Gastrocnemius medialis (tissue), 4 donors: Measurements from ENCODE around the gene SNORC. TPM values are rescaled to one million over a fixed set of nuclear protein-coding genes. Genes with fewer than 3 reads are reported as not detected.

Experiments
- ATAC-seq, 2 donors: fragments of 150-250 bp; one replicate each; pipeline ENCODE4 v1.9.1; 2016
- DNase-seq, 2 donors: peaks; one replicate each; pipeline ENCODE4 v3.0.0-alpha.2; 2019
- H3K27ac ChIP-seq, 4 donors: fragments of 200-600 bp; sonication (generic); 1 replicate in 1 of 4; 2 replicates in 3 of 4; pipeline ENCODE4 v1.5.1; 2016 to 2018; ENCODE audit warnings: mild to moderate bottlenecking in 2 of 4, moderate library complexity in 1 of 4
- H3K27me3 ChIP-seq, 3 donors: fragments of 200-600 bp; sonication (generic) in 2 of 3; 1 replicate in 1 of 3; 2 replicates in 2 of 3; pipeline versions ENCODE4 v1.5.1 to v1.6.0; 2016 to 2019; ENCODE audit warnings: mild to moderate bottlenecking in 1 of 3, moderate library complexity in 1 of 3
- H3K36me3 ChIP-seq, 2 donors: fragments of 200-600 bp; sonication (generic) in 1 of 2; one replicate each; pipeline ENCODE4 v1.5.1; 2017 to 2018
- H3K4me1 ChIP-seq, 2 donors: fragments of 200-600 bp; sonication (generic) in 1 of 2; one replicate each; pipeline ENCODE4 v1.5.1; 2016 to 2017; ENCODE audit warnings: mild to moderate bottlenecking in 2 of 2
- H3K4me3 ChIP-seq, 4 donors: fragments of 200-600 bp; sonication (generic) in 3 of 4; 1 replicate in 1 of 4; 2 replicates in 3 of 4; pipeline ENCODE4 v1.5.1; 2016 to 2019; ENCODE audit warnings: mild to moderate bottlenecking in 2 of 4
- H3K9me3 ChIP-seq, 3 donors: fragments of 200-600 bp; sonication (generic) in 2 of 3; 1 replicate in 1 of 3; 2 replicates in 2 of 3; pipeline ENCODE4 v1.5.1; 2016 to 2019
- CTCF ChIP-seq, 5 experiments: fragments of 450-650 bp in 3 of 5; fragments of 200-600 bp in 2 of 5; sonication (generic) in 2 of 5; IDR thresholded peaks in 4 of 5; conservative IDR thresholded peaks in 1 of 5; 1 replicate in 4 of 5; 2 replicates in 1 of 5; pipeline ENCODE4 v1.5.1; 2016 to 2019; ENCODE audit warnings: antibody characterized with exemption in 5 of 5, mild to moderate bottlenecking in 3 of 5, moderate library complexity in 3 of 5
- POLR2A ChIP-seq, 2 donors: fragments of 450-650 bp; IDR thresholded peaks; one replicate each; pipeline ENCODE4 v1.6.1; 2017; ENCODE audit warnings: antibody characterized with exemption in 2 of 2, mild to moderate bottlenecking in 2 of 2, moderate library complexity in 2 of 2
- in situ Hi-C, 4 donors: fragments of 200-750 bp; cut with MboI; loops; one replicate each; pipeline versions ENCODE4 v1.15.0 to v1.8.0; 2017; ENCODE audit warnings: low sequenced_read_pairs in 4 of 4
- intact Hi-C: fragments of 100-400 bp; cut with DNase I; formaldehyde crosslinking; loops from one replicate; pipeline ENCODE4 v1.15.1; 2023; ENCODE audit warnings: low total_unique reads
- total RNA-seq, 4 donors: library from RNA; depleted of rRNA; stranded (reverse); fragments of >200 nt; gene quantifications; one replicate each; pipeline versions ENCODE4 v1.1.0 to v1.2.3, GENCODE V29; 2016

The SNORC gene
- total RNA-seq, 4 donors from 2014 or later = 0.12 to 4.1 (median 1.1) TPM

- peaks cover 22 to 38% of the 10 kb centered on the region in 2 donors for H3K4me1 ChIP-seq
- intact Hi-C loops (loop anchor here (1.0 kb wide), 2 partner anchors 202 to 399 kb away; partner anchors contain the start of gene ATG16L1), in situ Hi-C loops (loop anchor here in 3 of 4 donors (5.0 to 25.0 kb wide), 3 partner anchors 240 to 405 kb away; partner anchors contain the start of gene ATG16L1 (in 1 of the 3))
- ATAC-seq (peak in 1 of 2 donors; percentile 31), DNase-seq (no peak)
- peak overlapping the region; percentile 70 to 85 (median 80) for H3K27ac ChIP-seq
- no peaks in the 10 kb centered on the region for H3K9me3 ChIP-seq
- H3K36me3 ChIP-seq = peaks cover 0 to 52% of the 10 kb centered on the region in 2 donors
- no peak overlapping the region for H3K4me3 ChIP-seq
- H3K27me3 ChIP-seq = no peaks in the 10 kb centered on the region
- TF ChIP-seq POLR2A (IDR thresholded peaks at IDR 0.05) = no peak
- no peak for TF ChIP-seq CTCF (IDR thresholded peaks at IDR 0.05 in 4 of 5, conservative IDR thresholded peaks at IDR 0.05 in 1 of 5)
Measured at GRCh38 chr2:232852676-232853075, 17.4 kb upstream of the SNORC start.

GRCh38 chr2:232854082-232854481, 16.0 kb upstream of the SNORC start:
- no peak for ATAC-seq
- in situ Hi-C loops (loop anchor here in 3 of 4 donors (5.0 to 25.0 kb wide), 3 partner anchors 242 to 403 kb away; partner anchors contain the start of gene ATG16L1 (in 1 of the 3)), intact Hi-C loops (loop anchor here (2.0 kb wide), 1 partner anchor 23 kb away; no protein-coding TSS in a partner anchor)
- no peaks in the 10 kb centered on the region for H3K9me3 ChIP-seq
- H3K4me1 ChIP-seq = peaks cover 22 to 43% of the 10 kb centered on the region in 2 donors
- H3K36me3 ChIP-seq = peaks cover 0 to 50% of the 10 kb centered on the region in 2 donors
- no peaks in the 10 kb centered on the region for H3K27me3 ChIP-seq
- H3K27ac ChIP-seq = peak overlapping the region; percentile 70 to 85 (median 80)
- TF ChIP-seq CTCF (IDR thresholded peaks at IDR 0.05 in 4 of 5, conservative IDR thresholded peaks at IDR 0.05 in 1 of 5) = no peak
- TF ChIP-seq POLR2A (IDR thresholded peaks at IDR 0.05) = no peak
- no peak for DNase-seq
- H3K4me3 ChIP-seq = no peak overlapping the region

- no peaks in the 10 kb centered on the region for H3K9me3 ChIP-seq
- peaks cover 0 to 30% of the 10 kb centered on the region in 2 donors for H3K36me3 ChIP-seq
- in situ Hi-C loops (loop anchor here in 2 of 4 donors (10.0 to 25.0 kb wide), 2 partner anchors 245 to 398 kb away; partner anchors contain the start of gene ATG16L1 (in 1 of the 2)), intact Hi-C loops (no loop called here)
- TF ChIP-seq POLR2A (IDR thresholded peaks at IDR 0.05) = no peak
- TF ChIP-seq CTCF (IDR thresholded peaks at IDR 0.05 in 4 of 5, conservative IDR thresholded peaks at IDR 0.05 in 1 of 5) = no peak
- DNase-seq = peak in 1 of 2 donors; percentile 59
- no peaks in the 10 kb centered on the region for H3K27me3 ChIP-seq
- peak overlapping the region; percentile 70 to 85 (median 80) for H3K27ac ChIP-seq
- peaks cover 21 to 44% of the 10 kb centered on the region in 2 donors for H3K4me1 ChIP-seq
- no peak overlapping the region for H3K4me3 ChIP-seq
- peak in 1 of 2 donors; percentile 71 for ATAC-seq
Measured at GRCh38 chr2:232857158-232857563, 12.9 kb upstream of the SNORC start.

- ATAC-seq = no peak
- TF ChIP-seq CTCF (IDR thresholded peaks at IDR 0.05 in 4 of 5, conservative IDR thresholded peaks at IDR 0.05 in 1 of 5) (no peak), POLR2A (IDR thresholded peaks at IDR 0.05) (no peak)
- intact Hi-C loops = no loop called here
- in situ Hi-C loops = loop anchor here in 2 of 4 donors (10.0 to 25.0 kb wide), 2 partner anchors 247 to 395 kb away; partner anchors contain the start of gene ATG16L1 (in 1 of the 2)
- Histone ChIP-seq H3K9me3 (no peaks in the 10 kb centered on the region), H3K27me3 (no peaks in the 10 kb centered on the region), H3K27ac (no peak overlapping the region), H3K4me3 (no peak overlapping the region), H3K4me1 (peaks cover 4 to 29% of the 10 kb centered on the region in 2 donors), H3K36me3 (peaks cover 0 to 30% of the 10 kb centered on the region in 2 donors)
- DNase-seq = no peak
Measured at GRCh38 chr2:232859385-232859916, 10.6 kb upstream of the SNORC start.
